GM08714 (cell line): ENCODE results near the gene ZFAND6.

ENCODE experiments used
- H3K4me3 ChIP-seq: fragments of 200-500 bp; sonication (Bioruptor generic); 2 replicates; pipeline ENCODE4 v1.5.1; 2014; ENCODE audit warnings: mild to moderate bottlenecking, low read length, inconsistent platforms
- ZNF274 ChIP-seq: IDR thresholded peaks from 2 replicates; pipeline ENCODE4 v1.6.1; 2012; ENCODE audit warnings: mild to moderate bottlenecking, low read depth, low read length

Gene ZFAND6

DNA sequence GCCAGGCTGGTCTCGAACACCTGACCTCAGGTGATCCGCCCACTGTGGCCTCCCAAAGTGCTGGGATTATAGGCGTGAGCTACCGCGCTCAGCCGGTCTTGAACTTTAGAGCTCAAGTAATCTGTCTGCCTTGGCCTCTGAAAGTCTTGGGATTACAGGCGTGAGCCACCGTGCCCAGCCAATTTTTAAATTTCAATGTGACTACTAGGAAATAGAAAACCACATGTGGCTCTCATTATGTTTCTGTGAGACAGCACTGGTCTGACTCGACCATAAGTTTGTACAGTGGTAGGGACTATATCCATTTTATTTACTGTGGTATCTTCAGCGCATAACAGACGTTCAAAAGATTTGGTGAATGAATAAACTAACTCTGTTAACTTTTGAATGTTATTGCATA lies 9.1 kb downstream of the ZFAND6 start:
- no peak overlapping the region for H3K4me3 ChIP-seq
- no peak for TF ChIP-seq ZNF274

DNA sequence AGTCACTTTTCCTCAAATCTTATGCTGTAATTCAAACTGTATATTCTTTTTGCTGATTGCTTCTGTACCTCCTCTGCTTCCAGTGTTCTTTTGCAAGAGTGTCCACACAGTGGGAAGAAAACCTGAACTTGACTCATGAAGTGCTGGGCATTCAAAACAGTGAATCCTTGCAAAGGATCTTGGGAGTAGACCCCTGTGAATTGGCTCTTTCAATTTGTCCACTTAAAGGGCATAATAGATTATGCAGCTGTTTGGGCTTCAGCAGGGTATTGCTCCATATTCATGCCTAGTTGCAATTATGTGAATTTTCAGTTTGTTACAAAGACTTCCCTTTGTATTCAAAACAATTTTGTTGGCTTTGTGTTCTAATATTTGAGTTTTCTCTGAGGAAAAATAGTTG lies 11.4 kb downstream of the ZFAND6 start:
- no peak overlapping the region; the same call in 1 of the 2 replicates for H3K4me3 ChIP-seq
- TF ChIP-seq ZNF274: no peak

- peak overlapping the region; percentile 45; the same call in 1 of the 2 replicates for H3K4me3 ChIP-seq
- no peak for TF ChIP-seq ZNF274
These were observed 12.2 kb downstream of the ZFAND6 start for GRCh38 chr15:80071652-80072051.

DNA sequence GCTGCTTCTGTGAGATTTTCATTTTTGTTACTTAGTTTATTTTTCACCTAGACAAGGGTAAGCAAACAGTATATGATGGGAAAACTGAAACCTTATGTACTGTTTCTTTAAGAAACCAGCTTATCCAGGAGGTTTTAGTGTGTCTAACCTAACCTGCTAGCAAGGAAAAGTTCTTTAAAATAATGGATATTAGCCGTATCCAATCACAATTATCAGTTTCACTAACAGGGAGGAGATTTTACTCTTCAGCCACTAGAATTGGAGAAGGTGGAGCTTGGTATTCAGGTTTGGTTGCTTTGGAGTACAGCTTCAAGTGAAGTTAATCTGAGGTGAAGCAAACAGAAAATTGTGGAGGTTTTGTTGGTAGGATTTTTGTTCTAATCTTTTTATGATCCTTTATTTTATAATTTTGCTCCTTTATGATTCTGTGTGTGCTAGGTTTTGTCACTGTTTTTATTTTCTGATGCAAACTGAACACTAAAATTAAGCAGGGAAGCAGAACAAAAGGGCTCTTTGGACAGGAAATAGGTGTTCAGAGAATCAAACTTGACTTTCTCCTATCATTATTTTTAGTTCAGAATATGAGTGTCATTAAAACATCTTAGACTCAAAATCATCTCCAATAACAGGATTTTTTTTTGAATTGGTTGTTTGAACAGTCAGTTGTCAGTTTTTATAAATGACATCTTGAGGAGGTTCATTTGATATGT lies 13.0 kb downstream of the ZFAND6 start:
- peak overlapping the region; percentile 72; the same call in 1 of the 2 replicates for H3K4me3 ChIP-seq
- TF ChIP-seq ZNF274: no peak

- no peak for TF ChIP-seq ZNF274
- peak overlapping the region; percentile 72; the same call in 1 of the 2 replicates for H3K4me3 ChIP-seq
These were observed 13.7 kb downstream of the ZFAND6 start for GRCh38 chr15:80073197-80073596.

DNA sequence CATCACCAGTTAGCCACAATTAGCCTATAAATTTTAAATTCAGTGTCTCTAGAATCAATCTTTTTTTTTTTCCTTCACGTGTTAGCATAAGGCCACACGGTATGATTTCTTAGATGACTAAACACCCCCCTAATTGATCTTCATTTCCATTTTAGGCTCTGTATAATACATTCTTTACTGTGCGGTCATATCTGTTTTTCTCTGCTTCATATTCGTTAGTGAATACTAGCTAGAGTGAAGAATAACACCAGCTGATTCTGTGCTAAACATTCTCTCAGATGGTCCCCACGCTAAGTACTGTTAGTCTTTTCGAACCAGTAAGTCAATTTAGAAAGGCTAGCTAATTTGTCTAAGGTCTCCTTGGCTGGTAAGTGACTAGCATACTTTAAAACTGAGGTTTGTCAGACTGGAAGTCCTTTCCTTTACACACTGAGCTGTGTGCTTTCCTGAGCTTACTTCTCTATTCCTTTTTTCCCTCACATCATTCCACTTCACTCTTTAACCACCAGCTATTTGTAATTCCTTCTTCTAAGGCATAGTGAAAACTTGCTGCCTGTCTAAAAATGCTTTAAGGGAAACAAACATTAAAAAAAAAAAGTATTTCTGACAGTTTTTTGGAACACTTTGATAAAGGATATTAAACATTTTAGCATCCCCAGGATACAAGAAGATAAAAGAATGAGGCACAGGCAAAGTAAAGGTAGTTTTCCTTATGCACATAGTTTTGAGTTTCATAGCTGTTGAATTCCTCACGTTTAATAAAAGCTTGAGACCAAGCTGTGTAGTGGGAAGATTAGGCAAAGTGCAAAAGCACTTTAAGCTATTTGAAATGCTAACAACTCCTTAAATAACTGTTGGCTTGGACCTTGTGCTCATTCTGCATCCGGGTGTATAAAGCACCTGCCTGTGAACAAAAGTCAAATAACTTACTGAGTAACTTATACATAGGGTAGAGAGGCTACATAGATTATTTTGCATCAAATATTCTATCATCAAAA lies 17.1 kb downstream of the ZFAND6 start:
- TF ChIP-seq ZNF274: no peak
- no peak overlapping the region for H3K4me3 ChIP-seq

- H3K4me3 ChIP-seq: no peak overlapping the region
- no peak for TF ChIP-seq ZNF274
These were observed 21.9 kb downstream of the ZFAND6 start for GRCh38 chr15:80081390-80081789.

DNA sequence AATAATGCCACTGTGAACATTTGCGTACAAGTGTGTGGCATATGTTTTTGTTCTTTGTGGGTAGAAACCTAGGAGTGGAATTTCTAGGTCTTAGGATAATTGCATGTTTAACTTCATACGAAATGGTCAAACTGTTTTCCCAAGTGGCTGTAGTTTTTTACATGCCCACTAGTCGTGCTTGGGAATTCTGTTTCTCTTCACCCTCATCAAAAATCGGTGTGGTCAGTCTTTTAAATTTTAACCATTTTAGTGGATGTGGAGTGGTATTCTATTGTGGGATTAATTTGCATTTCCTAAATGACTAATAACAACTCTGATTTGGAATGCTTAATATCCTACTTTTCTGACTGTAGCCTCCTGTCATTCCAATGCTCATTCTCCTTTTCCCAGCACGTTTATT lies 27.6 kb downstream of the ZFAND6 start:
- no peak for TF ChIP-seq ZNF274
- H3K4me3 ChIP-seq: no peak overlapping the region

DNA sequence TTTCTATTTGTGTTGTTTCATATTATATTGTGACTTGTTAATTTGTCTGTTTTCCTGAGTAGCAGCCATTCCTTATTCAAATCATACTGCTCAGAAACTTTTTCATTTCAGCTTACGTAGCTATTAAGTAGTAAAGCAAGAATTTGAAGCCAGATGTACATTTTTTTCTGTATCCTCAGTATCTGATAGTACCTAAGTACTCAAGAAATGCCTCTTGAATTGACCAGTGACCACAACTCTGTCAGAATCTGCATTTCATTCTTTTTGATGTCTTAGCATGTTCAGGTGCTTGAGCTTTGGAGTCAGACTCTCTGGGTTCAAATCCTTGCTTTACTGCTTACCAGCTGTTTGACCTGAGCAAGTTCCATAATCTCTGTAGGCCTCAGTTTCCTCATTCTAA lies 30.6 kb downstream of the ZFAND6 start:
- no peak overlapping the region for H3K4me3 ChIP-seq
- no peak for TF ChIP-seq ZNF274

- TF ChIP-seq ZNF274: no peak
- H3K4me3 ChIP-seq: no peak overlapping the region
These were observed 31.5 kb downstream of the ZFAND6 start for GRCh38 chr15:80090879-80091503.

DNA sequence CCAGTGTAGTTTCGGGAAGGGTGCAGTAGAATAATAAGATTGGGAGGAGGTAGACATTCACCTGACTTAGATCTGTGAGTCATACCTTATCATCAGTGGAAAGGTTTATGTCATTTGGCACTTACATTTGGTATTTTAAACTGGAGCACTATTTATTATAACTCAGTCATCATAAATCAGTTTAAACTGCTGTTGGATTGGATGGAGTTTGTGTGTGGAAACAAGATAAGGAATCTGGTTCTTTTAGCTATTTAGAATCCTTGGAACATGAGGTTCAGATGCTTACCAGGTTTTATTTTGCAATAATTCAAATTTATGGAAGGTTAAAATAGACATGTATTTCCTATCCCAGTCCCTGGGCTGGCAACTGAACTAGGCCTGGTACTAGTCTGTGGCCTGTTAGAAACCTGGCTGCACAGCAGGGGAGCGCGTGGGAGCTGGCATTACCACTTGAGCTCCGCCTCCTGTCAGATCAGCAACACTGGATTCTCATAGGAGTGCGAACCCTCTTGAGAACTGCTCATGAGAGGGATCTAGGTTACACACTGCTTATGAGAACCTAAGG lies 34.5 kb downstream of the ZFAND6 start:
- no peak for TF ChIP-seq ZNF274
- H3K4me3 ChIP-seq: no peak overlapping the region

GRCh38 chr15:80095511-80095910 lies 36.0 kb downstream of the ZFAND6 start:
- no peak overlapping the region for H3K4me3 ChIP-seq
- TF ChIP-seq ZNF274: no peak

GRCh38 chr15:80095969-80096368 lies 36.5 kb downstream of the ZFAND6 start:
- TF ChIP-seq ZNF274: no peak
- H3K4me3 ChIP-seq: no peak overlapping the region

GRCh38 chr15:80098341-80098740 lies 38.9 kb downstream of the ZFAND6 start:
- TF ChIP-seq ZNF274: no peak
- H3K4me3 ChIP-seq: no peak overlapping the region
